ENCODE results near the gene FAM76B.

The FAM76B gene

GRCh38 chr11:95792200-95792599, 2.6 kb upstream of the FAM76B start:
- DNase-seq (ENCODE audit: low read depth) = no peak

- DNase-seq (ENCODE audit: low read depth) = no peak
Measured at GRCh38 chr11:95791709-95792033, 2.1 kb upstream of the FAM76B start.

GRCh38 chr11:95790933-95791708, 1.5 kb upstream of the FAM76B start:
- peak; percentile 33 for DNase-seq (ENCODE audit: low read depth)

GRCh38 chr11:95790123-95790932, 746 bp upstream of the FAM76B start, which contains the start of gene CEP57:
CEP57 (plus strand) TSS chr11:95790498; CDS start chr11:95790699, 201 bp downstream.
- DNase-seq (ENCODE audit: low read depth) = peak; percentile 98

DNA sequence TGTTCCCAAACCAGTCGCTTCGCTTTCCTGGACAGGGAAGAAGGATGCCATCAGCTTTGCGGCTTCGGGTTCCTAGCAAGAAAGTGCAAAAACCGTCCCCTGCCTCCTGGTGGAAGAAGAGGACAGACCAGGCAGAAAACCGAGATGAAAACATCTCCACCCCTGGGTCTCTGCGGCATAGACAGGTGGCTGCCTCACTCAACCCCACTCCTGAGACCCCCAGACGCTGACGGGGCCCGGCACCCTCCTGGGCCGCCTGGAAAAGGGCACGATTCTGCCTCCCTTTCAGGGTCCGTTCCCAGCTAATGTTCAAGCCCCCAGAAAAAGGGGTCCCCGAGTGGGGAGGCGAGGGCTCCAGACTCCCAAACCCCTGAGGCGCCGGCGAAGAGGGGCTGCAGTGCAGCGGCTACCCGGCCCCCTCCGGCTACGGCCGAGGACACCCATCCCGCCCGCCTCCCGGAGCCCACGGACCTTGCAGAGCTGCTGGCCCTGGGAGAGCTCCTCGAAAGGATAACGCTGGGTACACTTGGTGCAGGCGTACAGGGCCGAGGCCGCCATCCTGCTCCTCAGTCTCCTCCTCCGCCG, 569 bp downstream of the FAM76B start:
- no peak for DNase-seq (ENCODE audit: low read depth)

DNA sequence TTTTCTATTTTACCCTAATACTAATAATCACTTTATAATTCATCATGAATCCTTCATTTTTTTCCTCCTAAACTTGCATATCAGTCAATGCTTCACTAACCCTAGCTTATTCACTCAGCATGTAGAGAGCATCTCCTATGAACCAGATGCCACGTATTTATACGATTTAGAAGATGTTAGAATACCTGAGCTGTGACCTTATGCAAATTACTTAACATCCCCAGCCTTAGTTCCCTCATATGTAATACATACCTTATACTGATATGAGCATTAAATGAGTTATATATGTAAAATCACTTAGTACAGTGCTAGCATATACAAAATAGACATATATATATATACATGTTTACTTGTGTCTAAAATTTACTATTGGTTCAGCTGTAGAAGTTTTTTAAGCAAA, 9.0 kb downstream of the FAM76B start:
- DNase-seq (ENCODE audit: low read depth) = no peak

DNA sequence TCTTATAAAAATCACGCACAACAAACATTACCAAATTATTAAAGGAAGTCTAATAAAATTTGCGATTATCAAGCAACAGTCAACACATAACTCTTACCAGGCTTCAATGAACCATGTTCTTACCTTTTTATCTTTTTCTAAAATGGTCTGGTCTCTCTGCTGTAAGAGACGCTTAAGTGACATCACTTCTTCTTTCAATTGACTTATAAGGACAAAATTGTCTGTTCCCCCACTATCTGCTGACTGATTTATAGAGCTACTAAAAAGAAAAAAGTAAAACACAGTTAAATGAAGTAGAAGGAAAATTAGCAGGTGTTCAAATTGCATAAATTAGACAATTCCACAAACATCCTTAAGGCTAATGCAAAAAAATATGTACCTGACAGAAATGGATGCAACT, 10.9 kb downstream of the FAM76B start:
- DNase-seq (ENCODE audit: low read depth) = no peak

DNA sequence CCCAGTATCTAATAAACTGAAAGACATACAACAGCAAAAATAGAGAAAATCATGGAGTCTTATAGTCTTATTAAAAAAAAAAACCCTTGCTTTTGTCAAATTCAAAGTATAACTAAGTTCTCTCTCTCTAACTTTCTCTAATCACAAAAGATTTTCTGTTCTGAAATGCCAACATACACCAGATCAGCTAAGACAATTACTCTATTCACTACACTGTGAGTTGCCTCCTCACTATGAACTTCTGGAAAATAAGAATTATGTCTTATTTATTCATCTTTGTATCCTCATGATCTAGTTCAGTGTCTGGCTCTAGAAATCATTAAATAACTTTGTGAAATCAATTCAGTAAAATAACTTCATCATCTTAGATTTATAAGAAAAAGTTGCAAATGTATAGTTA, 12.7 kb downstream of the FAM76B start:
- no peak for DNase-seq (ENCODE audit: low read depth)

DNA sequence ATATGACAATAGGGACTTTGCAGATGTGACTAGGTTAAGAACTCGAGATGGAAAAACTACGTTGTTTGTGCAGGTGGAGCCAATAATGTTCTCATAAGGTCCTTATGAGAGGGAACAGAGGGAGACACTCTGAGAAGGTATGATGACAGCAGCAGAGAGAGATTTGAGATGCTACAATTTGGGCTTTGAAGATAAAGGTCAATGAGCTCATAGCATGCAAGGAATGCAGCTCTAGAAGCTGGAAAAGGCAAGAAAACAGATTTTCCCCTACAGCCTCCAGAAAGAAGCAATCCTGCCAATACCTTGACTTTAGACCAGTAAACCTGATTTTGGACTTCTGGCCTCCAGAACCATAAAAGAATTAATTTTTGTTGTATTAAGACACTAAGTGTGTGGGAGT, 21.1 kb downstream of the FAM76B start:
- DNase-seq (ENCODE audit: low read depth) = no peak

- peak; percentile 48 for DNase-seq (ENCODE audit: low read depth)
Measured at GRCh38 chr11:95767498-95767897, 22.1 kb downstream of the FAM76B start.

GRCh38 chr11:95766701-95767100, 22.9 kb downstream of the FAM76B start:
- no peak for DNase-seq (ENCODE audit: low read depth)

GRCh38 chr11:95764267-95764898, 25.2 kb downstream of the FAM76B start:
- peak; percentile 53 for DNase-seq (ENCODE audit: low read depth)

DNA sequence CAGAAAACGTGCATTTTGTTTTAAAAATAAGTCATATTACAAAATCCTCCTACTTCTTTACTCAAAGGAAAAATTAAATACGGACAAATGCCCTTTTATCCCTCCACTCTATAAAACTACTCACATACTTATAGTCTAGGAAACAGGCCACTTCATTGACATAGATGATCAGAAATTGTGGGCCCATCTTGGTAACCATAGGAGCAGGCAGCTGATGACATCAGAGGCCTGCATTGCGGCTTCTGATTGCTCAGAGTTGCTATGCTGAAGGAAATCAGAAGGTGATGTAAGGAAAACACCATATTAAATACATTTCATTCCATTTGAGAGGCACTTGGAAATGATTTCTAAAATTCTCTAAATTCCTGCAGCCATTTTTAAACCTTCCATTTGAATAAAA, 27.0 kb downstream of the FAM76B start:
- DNase-seq (ENCODE audit: low read depth) = no peak

GRCh38 chr11:95760941-95761340, 28.6 kb downstream of the FAM76B start:
- DNase-seq (ENCODE audit: low read depth) = no peak

DNA sequence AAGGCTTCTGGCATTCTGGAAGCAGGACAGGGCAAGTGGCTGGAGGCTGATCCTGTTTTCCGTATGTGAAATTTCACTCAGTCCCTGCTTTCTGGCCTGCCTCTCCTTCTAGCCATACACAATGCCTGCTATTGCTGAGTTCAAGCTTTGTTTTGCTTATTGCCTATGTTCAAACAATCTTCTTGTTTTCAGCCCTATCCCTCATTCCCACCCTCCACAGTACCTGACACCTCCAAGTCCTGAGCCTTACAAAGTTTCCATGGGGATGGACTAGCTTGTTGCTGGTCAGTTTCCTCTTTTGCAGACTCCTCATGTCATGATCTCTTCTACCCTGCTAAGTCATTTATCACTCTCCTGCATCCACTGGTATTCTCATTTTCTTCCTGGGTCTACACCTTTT, 38.1 kb downstream of the FAM76B start:
- no peak for DNase-seq (ENCODE audit: low read depth)

GRCh38 chr11:95750101-95750500, 39.5 kb downstream of the FAM76B start:
- DNase-seq (ENCODE audit: low read depth) = no peak

DNA sequence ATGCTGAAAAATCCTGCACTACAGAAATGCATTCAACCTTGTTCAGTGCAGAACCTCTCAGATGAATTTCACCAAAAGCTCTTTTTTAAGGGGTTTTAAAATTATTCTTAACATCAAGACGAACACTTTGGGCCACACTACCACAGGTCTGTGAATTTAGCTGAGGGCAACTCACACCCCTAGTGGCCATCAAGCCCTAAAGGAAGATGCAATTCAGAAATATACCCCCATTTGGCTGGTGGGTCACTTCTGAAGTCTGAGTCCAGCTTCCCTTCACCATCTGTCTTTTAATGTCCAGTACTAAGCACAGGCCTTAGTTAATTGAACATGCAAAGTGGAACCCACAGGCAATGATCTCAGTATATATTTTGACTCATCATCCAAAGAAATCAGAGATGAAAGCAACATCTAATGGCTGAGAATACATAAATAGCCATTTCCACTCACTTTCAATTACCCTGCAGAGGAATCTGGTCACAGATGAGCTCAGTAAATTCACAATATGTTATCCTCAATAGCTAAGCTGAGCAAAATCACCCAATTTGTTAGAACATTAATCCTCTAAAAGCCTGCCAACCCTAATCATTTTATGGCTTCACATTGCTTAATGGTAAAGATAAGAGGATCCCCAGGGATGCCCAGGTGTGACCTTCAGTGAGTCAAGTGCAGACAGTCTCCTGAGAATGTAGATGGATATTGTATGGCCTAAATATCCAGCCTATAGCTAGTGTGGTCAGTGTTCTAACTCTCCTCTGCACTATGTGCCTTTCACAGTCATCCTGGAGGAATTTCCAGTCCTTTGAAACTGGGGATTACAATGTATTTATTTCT, 50.3 kb downstream of the FAM76B start:
- no peak for DNase-seq (ENCODE audit: low read depth)

DNA sequence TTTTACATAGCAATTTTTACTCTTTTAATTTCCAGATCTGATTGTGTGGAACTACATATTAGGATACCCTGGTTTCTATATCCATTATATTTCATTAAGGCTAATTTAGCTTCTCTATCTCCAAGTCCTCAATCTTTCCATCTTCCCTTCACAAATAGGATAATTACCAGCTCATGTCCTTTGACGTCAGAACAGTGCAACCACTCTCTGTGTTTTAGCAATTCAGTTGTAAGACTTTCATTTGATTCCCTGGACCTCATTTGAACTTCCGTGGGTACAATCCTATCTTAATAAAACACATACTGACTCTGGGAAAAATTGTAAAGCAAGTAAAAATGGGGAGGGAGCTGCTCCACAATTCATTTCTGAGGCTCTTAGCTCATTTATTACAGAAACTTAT, 52.8 kb downstream of the FAM76B start:
- no peak for DNase-seq (ENCODE audit: low read depth)

DNA sequence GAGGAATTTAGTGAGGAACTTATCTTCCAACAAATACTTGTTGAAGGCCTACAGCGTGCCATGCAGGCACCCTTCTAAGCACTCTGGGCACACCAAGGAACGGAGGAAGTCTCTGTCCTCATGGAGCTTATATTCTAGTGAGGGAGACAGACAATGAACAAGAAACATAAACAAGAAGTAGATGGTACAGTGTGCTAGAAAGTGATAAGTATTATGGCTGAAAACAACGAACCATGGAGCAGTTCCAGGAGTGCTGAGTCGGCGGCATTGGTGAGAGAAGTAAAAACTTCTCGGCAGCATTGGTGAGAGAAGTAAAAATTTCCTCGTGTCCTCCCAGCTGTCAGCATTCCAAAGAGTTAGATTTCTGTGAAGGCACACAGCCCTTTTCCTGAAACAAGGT, 53.2 kb downstream of the FAM76B start:
- no peak for DNase-seq (ENCODE audit: low read depth)

DNA sequence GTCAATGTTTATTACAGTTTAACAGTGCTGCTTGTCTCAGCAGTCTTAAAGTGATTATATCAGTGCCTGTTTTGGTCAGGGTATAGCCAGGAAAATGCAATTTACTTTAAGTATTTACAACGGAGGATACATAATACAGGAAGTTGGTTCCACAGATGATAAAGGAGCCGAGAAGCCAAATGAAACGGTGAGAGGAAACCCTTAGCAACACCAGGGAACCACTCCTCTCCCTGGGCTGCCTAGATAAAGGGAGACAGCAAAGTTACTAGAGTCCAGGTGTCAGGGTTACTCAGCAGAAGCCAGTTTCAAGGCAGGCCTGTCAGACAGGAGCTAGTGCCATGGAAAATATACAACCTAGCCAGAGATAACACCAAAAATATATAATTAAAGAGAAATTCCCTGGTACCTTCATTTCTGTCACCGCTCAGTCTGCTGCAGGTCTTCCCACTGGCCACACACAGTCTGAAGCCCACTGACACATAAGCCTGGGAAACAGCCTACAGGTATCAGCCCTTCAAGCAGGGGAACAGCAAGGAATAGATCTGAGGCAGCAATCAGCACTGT, 55.5 kb downstream of the FAM76B start:
- DNase-seq (ENCODE audit: low read depth) = no peak

- no peak for DNase-seq (ENCODE audit: low read depth)
Measured at GRCh38 chr11:95732930-95733602, 56.5 kb downstream of the FAM76B start.
